Natural killer cell (primary cell): ENCODE measurements around the gene ERI3. TPM values are rescaled to one million over a fixed set of nuclear protein-coding genes. Genes with fewer than 3 reads are reported as not detected.

Experiments used
- ATAC-seq, 3 donors: fragments of 150-1000 bp in 2 of 3; fragments of 200-7000 bp in 1 of 3; cut with Tn5 transposase; 1 replicate in 1 of 3; 2 replicates in 2 of 3; pipeline ENCODE4 v1.10.0; 2021; ENCODE audit warnings: mild to moderate bottlenecking in 2 of 3, moderate library complexity in 2 of 3
- DNase-seq, 2 donors: peaks; one replicate each; pipeline versions ENCODE4 v3.0.0 to v3.0.0-alpha.2; 2013 to 2021; ENCODE audit warnings: mixed read lengths in 1 of 2
- H3K27ac ChIP-seq: one replicate; pipeline ENCODE4 v1.5.1; 2013; ENCODE audit warnings: mild to moderate bottlenecking, low read length
- H3K27me3 ChIP-seq: one replicate; pipeline ENCODE4 v1.6.1; 2013; ENCODE audit warnings: low read length; ENCODE audit not compliant: control insufficient read depth, insufficient read depth
- H3K36me3 ChIP-seq: one replicate; pipeline ENCODE4 v1.6.1; 2013; ENCODE audit warnings: low read length; ENCODE audit not compliant: control insufficient read depth, insufficient read depth
- H3K4me1 ChIP-seq: one replicate; pipeline ENCODE4 v1.6.1; 2013; ENCODE audit warnings: low read length; ENCODE audit not compliant: control insufficient read depth, insufficient read depth
- H3K4me3 ChIP-seq: one replicate; pipeline ENCODE4 v1.5.1; 2013; ENCODE audit warnings: low read length
- H3K9me3 ChIP-seq: one replicate; pipeline ENCODE4 v1.6.1; 2013; ENCODE audit warnings: low read length; ENCODE audit not compliant: control insufficient read depth, insufficient read depth
- H3K27ac Mint-ChIP-seq, 2 donors: one replicate each; pipeline ENCODE4 v1.8.0; 2022; ENCODE audit warnings: mild to moderate bottlenecking in 2 of 2, mixed read lengths in 2 of 2, moderate library complexity in 1 of 2
- H3K27me3 Mint-ChIP-seq, 2 donors: one replicate each; pipeline ENCODE4 v1.8.0; 2022; ENCODE audit warnings: low read depth in 2 of 2, mixed read lengths in 2 of 2
- H3K36me3 Mint-ChIP-seq: one replicate; pipeline ENCODE4 v1.8.0; 2022; ENCODE audit warnings: mixed read lengths
- H3K4me1 Mint-ChIP-seq, 2 donors: one replicate each; pipeline ENCODE4 v1.8.0; 2022; ENCODE audit warnings: mixed read lengths in 2 of 2
- H3K4me3 Mint-ChIP-seq: one replicate; pipeline ENCODE4 v1.8.0; 2022; ENCODE audit warnings: mild to moderate bottlenecking, moderate library complexity, mixed read lengths
- H3K9me3 Mint-ChIP-seq, 2 donors: one replicate each; pipeline ENCODE4 v1.8.0; 2022; ENCODE audit warnings: mixed read lengths in 2 of 2
- CTCF ChIP-seq: fragments of 200-600 bp; IDR thresholded peaks from one replicate; pipeline ENCODE4 v1.8.0; 2022; ENCODE audit warnings: antibody characterized with exemption
- WGBS: methylation state at CpG from one replicate; pipeline ENCODE4 v1.1.7; 2013; ENCODE audit warnings: missing lambda C conversion rate; ENCODE audit not compliant: insufficient coverage; 5-methylcytosine and 5-hydroxymethylcytosine counted together
- intact Hi-C: fragments of 100-400 bp; cut with micrococcal nuclease; formaldehyde crosslinking; loops from one replicate; pipeline ENCODE4 v1.14.2; 2022
- total RNA-seq, 4 donors: library from RNA; stranded (reverse); fragments of 120-200 nt in 1 of 4; gene quantifications; one replicate each; pipeline versions ENCODE4 v1.2.3 to v1.2.4, GENCODE V29; 2013 to 2022

Gene ERI3
- total RNA-seq, 3 donors from 2014 or later (not counting 1 experiment from before 2014, with no cell fraction given), result 28.3 to 35.3 (median 30.4) TPM

GRCh38 chr1:44238660-44239059 lies 116.4 kb downstream of the ERI3 start:
- ATAC-seq, result no peak
- TF ChIP-seq CTCF, result no peak
- Mint-ChIP-seq H3K27me3 (no peaks in the 10 kb centered on the region), H3K36me3 (no peaks in the 10 kb centered on the region), H3K4me1 (peaks cover 9 to 14% of the 10 kb centered on the region in 2 donors), H3K9me3 (no peaks in the 10 kb centered on the region), H3K27ac (no peak overlapping the region), H3K4me3 (no peak overlapping the region)
- Histone ChIP-seq H3K36me3 (peaks cover 3% of the 10 kb centered on the region), H3K27ac (no peak overlapping the region), H3K27me3 (no peaks in the 10 kb centered on the region), H3K4me1 (peaks cover 8% of the 10 kb centered on the region), H3K4me3 (no peak overlapping the region), H3K9me3 (no peaks in the 10 kb centered on the region)
- no CpG with 5 or more reads among the region's 4 CpGs for WGBS
- intact Hi-C loops, result no loop called here
- no peak for DNase-seq

- no peaks in the 10 kb centered on the region for H3K27me3 ChIP-seq
- no peak overlapping the region for H3K4me3 ChIP-seq
- H3K27ac ChIP-seq, result no peak overlapping the region
- intact Hi-C loops, result no loop called here
- H3K27me3 Mint-ChIP-seq, result no peaks in the 10 kb centered on the region
- no peaks in the 10 kb centered on the region for H3K36me3 Mint-ChIP-seq
- H3K9me3 ChIP-seq, result no peaks in the 10 kb centered on the region
- ATAC-seq (peak; percentile 82 to 99 (median 99)), DNase-seq (peak; percentile 36 to 62)
- H3K27ac Mint-ChIP-seq, result peak overlapping the region in 1 of 2 donors; percentile 71
- TF ChIP-seq CTCF, result peak; percentile 30
- H3K4me1 ChIP-seq, result peaks cover 8% of the 10 kb centered on the region
- no peak overlapping the region for H3K4me3 Mint-ChIP-seq
- H3K36me3 ChIP-seq, result peaks cover 3% of the 10 kb centered on the region
- H3K9me3 Mint-ChIP-seq, result no peaks in the 10 kb centered on the region
- peaks cover 9 to 14% of the 10 kb centered on the region in 2 donors for H3K4me1 Mint-ChIP-seq
- WGBS, result 52% methylated on average over 32 of the region's 33 CpGs
Observed at GRCh38 chr1:44237721-44238457, 117.2 kb downstream of the ERI3 start.

GRCh38 chr1:44236490-44237272 lies 118.4 kb downstream of the ERI3 start:
- H3K36me3 Mint-ChIP-seq, result no peaks in the 10 kb centered on the region
- ATAC-seq (no peak), DNase-seq (no peak)
- intact Hi-C loops, result no loop called here
- TF ChIP-seq CTCF, result no peak
- H3K4me1 Mint-ChIP-seq, result peaks cover 9 to 14% of the 10 kb centered on the region in 2 donors
- H3K9me3 Mint-ChIP-seq, result no peaks in the 10 kb centered on the region
- H3K36me3 ChIP-seq, result peaks cover 3% of the 10 kb centered on the region
- no peak overlapping the region for H3K4me3 ChIP-seq
- H3K9me3 ChIP-seq, result no peaks in the 10 kb centered on the region
- no peak overlapping the region for H3K4me3 Mint-ChIP-seq
- peak overlapping the region in 1 of 2 donors; percentile 55 for H3K27ac Mint-ChIP-seq
- H3K27ac ChIP-seq, result no peak overlapping the region
- no peaks in the 10 kb centered on the region for H3K27me3 Mint-ChIP-seq
- peaks cover 8% of the 10 kb centered on the region for H3K4me1 ChIP-seq
- no peaks in the 10 kb centered on the region for H3K27me3 ChIP-seq
- WGBS, result 92% methylated on average over 8 of the region's 8 CpGs
